ENCODE data around the gene RIC8B. TPM values are rescaled to one million over a fixed set of nuclear protein-coding genes. Genes with fewer than 3 reads are reported as not detected.

The RIC8B gene
- total and polyA plus RNA-seq, 2 of the 13 experiments (the other 11 are each of a cell fraction or from before 2014, with no cell fraction given), result 5.1 to 7.5 TPM

GRCh38 chr12:106847861-106848260, 73.4 kb downstream of the RIC8B start:
- Histone ChIP-seq H4K20me1 (ENCODE audit: insufficient read depth, low read length) (no peaks in the 10 kb centered on the region), H3K4me2 (ENCODE audit: low read depth, low read length) (no peak overlapping the region), H3K4me3 (replicated peaks in 1 of 3; ENCODE audit: insufficient read depth in 1 of 3, low read depth in 2 of 3, low read length in 3 of 3) (no peak overlapping the region), H3K27ac (ENCODE audit: extremely low read length, insufficient read depth, low read length) (no peak overlapping the region), H3K36me3 (replicated peaks in 1 of 2; ENCODE audit: control insufficient read depth in 1 of 2, insufficient read depth in 2 of 2, low read length in 2 of 2) (peaks cover 2 to 32% of the 10 kb centered on the region in 2 experiments; a peak in 4 of 5 replicates), H3K79me2 (ENCODE audit: insufficient read depth, low read length) (no peaks in the 10 kb centered on the region), H3K9ac (ENCODE audit: insufficient read depth, low read depth, low read length) (no peak overlapping the region), H3K9me3 (ENCODE audit: low read length) (no peaks in the 10 kb centered on the region), H3K4me1 (ENCODE audit: insufficient read depth, low read length) (peaks cover 10% of the 10 kb centered on the region), H2AFZ (ENCODE audit: low read length) (no peak overlapping the region), H3K27me3 (ENCODE audit: control insufficient read depth in 1 of 2, insufficient read depth in 2 of 2, low read length in 2 of 2) (no peaks in the 10 kb centered on the region)
- intact Hi-C loops (cut with micrococcal nuclease; ENCODE audit: unreplicated experiment), result loop anchor here (10.0 kb wide), 1 partner anchor 493 kb away; the partner anchor contains the start of gene POLR3B
- no peak for FAIRE-seq
- CTCF ChIA-PET (ENCODE audit: low intra/inter-chr PET ratio, low total read pairs), result no interaction called here
- ATAC-seq, result no peak
- DNase-seq (ENCODE audit: low spot score), result no peak
- POLR2A ChIA-PET, result no interaction called here
- in situ Hi-C loops (cut with HindIII; ENCODE audit: extremely low pct_ligation_motif_present, low pct_unique_long_range_greater_than_20kb), result loop anchor here (10.0 kb wide), 1 partner anchor 463 kb away; no protein-coding TSS in a partner anchor
- 86% methylated on average over 2 of the region's 2 CpGs for WGBS (ENCODE audit: low lambda C conversion rate)
- no TSS peak for BruUV-seq (replicated peaks)
- TF ChIP-seq, protein P1, sequence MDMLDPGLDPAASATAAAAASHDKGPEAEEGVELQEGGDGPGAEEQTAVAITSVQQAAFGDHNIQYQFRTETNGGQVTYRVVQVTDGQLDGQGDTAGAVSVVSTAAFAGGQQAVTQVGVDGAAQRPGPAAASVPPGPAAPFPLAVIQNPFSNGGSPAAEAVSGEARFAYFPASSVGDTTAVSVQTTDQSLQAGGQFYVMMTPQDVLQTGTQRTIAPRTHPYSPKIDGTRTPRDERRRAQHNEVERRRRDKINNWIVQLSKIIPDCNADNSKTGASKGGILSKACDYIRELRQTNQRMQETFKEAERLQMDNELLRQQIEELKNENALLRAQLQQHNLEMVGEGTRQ (IDR thresholded peaks at IDR 0.05; ENCODE audit: low read depth, low read length), result no peak
- TF ChIP-seq, protein P1 (CRISPR knock-in tag; IDR thresholded peaks at IDR 0.05; ENCODE audit: borderline replicate concordance), result no peak
- TF ChIP-seq MXI1 (IDR thresholded peaks at IDR 0.05; ENCODE audit: borderline replicate concordance, low read depth, low read length), result no peak
- TF ChIP-seq ZNF136 (CRISPR knock-in tag; IDR thresholded peaks at IDR 0.05; ENCODE audit: low read depth), result no peak
- no peak for TF ChIP-seq SMYD3 (CRISPR knock-in tag; IDR thresholded peaks at IDR 0.05)
- no peak for TF ChIP-seq GZF1 (CRISPR knock-in tag; IDR thresholded peaks at IDR 0.05)
- no peak for TF ChIP-seq KDM1A (CRISPR knock-in tag; IDR thresholded peaks at IDR 0.05)
- no peak for TF ChIP-seq TFDP2 (CRISPR knock-in tag; IDR thresholded peaks at IDR 0.05)
- TF ChIP-seq ZMYM4 (CRISPR knock-in tag; IDR thresholded peaks at IDR 0.05), result no peak
- no peak for TF ChIP-seq ETV6 (CRISPR knock-in tag; conservative IDR thresholded peaks at IDR 0.05)
- TF ChIP-seq ZNF34 (CRISPR knock-in tag; IDR thresholded peaks at IDR 0.05; ENCODE audit: borderline replicate concordance), result no peak
- no peak for TF ChIP-seq CSRNP2 (CRISPR knock-in tag; conservative IDR thresholded peaks at IDR 0.05; ENCODE audit: low read depth)

Data from HepG2 (cell line).